Keratinocyte (primary cell): ENCODE data around the gene NDUFAB1. TPM values are rescaled to one million over a fixed set of nuclear protein-coding genes. Genes with fewer than 3 reads are reported as not detected.
A peak's percentile ranks its signal among the peaks of the same experiment; 100 is the strongest.

Experiments used
- DNase-seq: peaks from one replicate; pipeline ENCODE4 v3.0.0-alpha.2; 2011; ENCODE audit warnings: low read depth, missing footprints, low spot score
- FAIRE-seq: peaks from 2 replicates; lab custom pipeline; 2011; peaks lifted over from hg19 to GRCh38; lab: Jason Lieb, UNC
- H2AFZ ChIP-seq: 2 replicates; pipeline ENCODE4 v1.6.0; 2012; ENCODE audit warnings: low read length, control low read depth, inconsistent platforms; ENCODE audit not compliant: control insufficient read depth
- H3K27ac ChIP-seq: 2 replicates; pipeline ENCODE4 v1.5.1; 2011; ENCODE audit warnings: low read length; ENCODE audit not compliant: control insufficient read depth, insufficient read depth
- H3K27me3 ChIP-seq: 3 replicates; pipeline ENCODE4 v1.6.0; 2011; ENCODE audit warnings: low read length; ENCODE audit not compliant: control insufficient read depth, insufficient read depth; ENCODE audit errors: extremely low read depth
- H3K36me3 ChIP-seq, 2 experiments: 2 replicates in 1 of 2; 3 replicates in 1 of 2; pipeline ENCODE4 v1.5.1; 2011; ENCODE audit warnings: low read length in 2 of 2, mild to moderate bottlenecking in 1 of 2; ENCODE audit not compliant: control insufficient read depth in 2 of 2, insufficient read depth in 2 of 2; ENCODE audit errors: extremely low read depth in 1 of 2
- H3K4me1 ChIP-seq: 3 replicates; pipeline ENCODE4 v1.5.1; 2011; ENCODE audit warnings: low read length; ENCODE audit not compliant: control insufficient read depth, insufficient read depth; ENCODE audit errors: extremely low read depth
- H3K4me2 ChIP-seq: 3 replicates; pipeline ENCODE4 v1.6.0; 2011; ENCODE audit warnings: low read depth, low read length; ENCODE audit not compliant: control insufficient read depth, insufficient read depth; ENCODE audit errors: extremely low read depth
- H3K4me3 ChIP-seq, 3 experiments: fragments of 200-600 bp in 1 of 3; sonication (generic) in 1 of 3; 2 replicates in 2 of 3; 3 replicates in 1 of 3; pipeline ENCODE4 v1.5.1; 2011 to 2016; ENCODE audit warnings: low read length in 3 of 3, mild to moderate bottlenecking in 3 of 3, control low read depth in 2 of 3, inconsistent platforms in 1 of 3, low read depth in 1 of 3, mixed read lengths in 1 of 3, mixed run types in 1 of 3, moderate library complexity in 1 of 3; ENCODE audit not compliant: control insufficient read depth in 2 of 3, insufficient read depth in 2 of 3; ENCODE audit errors: extremely low read depth in 1 of 3
- H3K79me2 ChIP-seq: 2 replicates; pipeline ENCODE4 v1.6.0; 2012; ENCODE audit warnings: low read length; ENCODE audit not compliant: control insufficient read depth, insufficient read depth
- H3K9ac ChIP-seq: 3 replicates; pipeline ENCODE4 v1.6.0; 2011; ENCODE audit warnings: low read length; ENCODE audit not compliant: control insufficient read depth, insufficient read depth; ENCODE audit errors: extremely low read depth
- H3K9me1 ChIP-seq: 3 replicates; pipeline ENCODE4 v1.6.0; 2011; ENCODE audit warnings: low read length; ENCODE audit not compliant: control insufficient read depth, insufficient read depth; ENCODE audit errors: extremely low read depth
- H3K9me3 ChIP-seq: 2 replicates; pipeline ENCODE4 v1.5.1; 2012; ENCODE audit warnings: low read depth, low read length; ENCODE audit not compliant: control insufficient read depth
- H4K20me1 ChIP-seq: 3 replicates; pipeline ENCODE4 v1.6.0; 2011; ENCODE audit warnings: low read length; ENCODE audit not compliant: control insufficient read depth, insufficient read depth; ENCODE audit errors: extremely low read depth
- CTCF ChIP-seq, 3 experiments: IDR thresholded peaks in 1 of 3; conservative IDR thresholded peaks in 1 of 3; optimal IDR thresholded peaks in 1 of 3; 2 replicates in 2 of 3; 3 replicates in 1 of 3; pipeline versions ENCODE3 to v1.5.1; 2011; ENCODE audit warnings: low read length in 3 of 3, mild to moderate bottlenecking in 3 of 3, moderate library complexity in 2 of 3, control low read depth in 1 of 3, inconsistent platforms in 1 of 3; ENCODE audit not compliant: insufficient read depth in 2 of 3; ENCODE audit errors: extremely low read depth in 1 of 3
- EZH2 ChIP-seq: IDR thresholded peaks from one replicate; pipeline ENCODE4 v1.6.1; 2012; ENCODE audit warnings: inconsistent platforms, mild to moderate bottlenecking, low read length, moderate library complexity
- dilution Hi-C: fragments of 300-500 bp; cut with MboI; formaldehyde crosslinking; loops from one replicate; pipeline ENCODE4 v1.7.0; 2020; ENCODE audit warnings: low sequenced_read_pairs; ENCODE audit not compliant: extremely low pct_ligation_motif_present
- polyA plus RNA-seq, 5 experiments: library from polyadenylated mRNA; depleted of rRNA in 3 of 5; stranded (reverse) in 3 of 5; stranded (forward) in 1 of 5; unstranded in 1 of 5; fragments of >200 nt; gene quantifications; 1 replicate in 1 of 5; 2 replicates in 3 of 5; 3 replicates in 1 of 5; pipeline versions ENCODE4 v1.2.1 to v1.2.3, GENCODE V29; 2011 to 2012; ENCODE audit warnings: missing spikeins in 2 of 5, low read depth in 1 of 5, low replicate concordance in 1 of 5

The NDUFAB1 gene
- polyA plus RNA-seq, 1 donor (not counting 4 experiments of a cell fraction or from before 2014, with no cell fraction given): 202 TPM

- no peak for FAIRE-seq
- Histone ChIP-seq H3K9me1 (no peaks in the 10 kb centered on the region), H3K9ac (peak overlapping the region; percentile 89), H3K4me3 (peak overlapping the region; percentile 76 to 97 (median 95)), H4K20me1 (no peaks in the 10 kb centered on the region), H3K4me1 (peaks cover 7% of the 10 kb centered on the region), H2AFZ (peak overlapping the region; percentile 62), H3K4me2 (peak overlapping the region; percentile 96), H3K79me2 (peaks cover 40% of the 10 kb centered on the region), H3K36me3 (peaks cover 21 to 26% of the 10 kb centered on the region in 2 experiments), H3K27ac (peak overlapping the region; percentile 92), H3K9me3 (no peaks in the 10 kb centered on the region), H3K27me3 (no peaks in the 10 kb centered on the region)
- no peak for DNase-seq
- dilution Hi-C loops: no loop called here
- TF ChIP-seq EZH2: no peak
- no peak for TF ChIP-seq CTCF (optimal IDR thresholded peaks at IDR 0.05 in 1 of 3, IDR thresholded peaks at IDR 0.05 in 1 of 3, conservative IDR thresholded peaks at IDR 0.05 in 1 of 3; ENCODE audit: extremely low read depth in 1 of 3, insufficient read depth in 2 of 3, low read length in 3 of 3)
These were observed 38.1 kb downstream of the NDUFAB1 start for GRCh38 chr16:23557779-23558702.

GRCh38 chr16:23556881-23557778 lies 39.0 kb downstream of the NDUFAB1 start, which contains the start of the genes EARS2 and UBFD1:
EARS2 (minus strand) TSS chr16:23557350; CDS start chr16:23557343, 7 bp downstream.
UBFD1 (plus strand) TSS chr16:23557727; CDS start chr16:23557743, 16 bp downstream.
- Histone ChIP-seq H3K4me2 (peak within 1 kb of the TSS; percentile 96), H3K27ac (peak within 1 kb of the TSS; percentile 92), H3K36me3 (peaks cover 16 to 22% of the 10 kb centered on the region in 2 experiments), H3K4me3 (peak within 1 kb of the TSS; percentile 76 to 97 (median 95)), H2AFZ (peak within 1 kb of the TSS; percentile 75), H3K79me2 (peaks cover 40% of the 10 kb centered on the region), H3K9me3 (no peaks in the 10 kb centered on the region), H3K27me3 (no peaks in the 10 kb centered on the region), H4K20me1 (no peaks in the 10 kb centered on the region), H3K4me1 (peaks cover 7% of the 10 kb centered on the region), H3K9ac (peak within 1 kb of the TSS; percentile 89), H3K9me1 (no peaks in the 10 kb centered on the region)
- dilution Hi-C loops: no loop called here
- DNase-seq (peak; percentile 87), FAIRE-seq (peak; percentile 23)
- TF ChIP-seq EZH2 (no peak), CTCF (optimal IDR thresholded peaks at IDR 0.05 in 1 of 3, IDR thresholded peaks at IDR 0.05 in 1 of 3, conservative IDR thresholded peaks at IDR 0.05 in 1 of 3; ENCODE audit: extremely low read depth in 1 of 3, insufficient read depth in 2 of 3, low read length in 3 of 3) (peak; percentile 80 to 95 (median 85))
